Tibial nerve (tissue), 4 donors: ENCODE results near the gene NMT1. TPM values are rescaled to one million over a fixed set of nuclear protein-coding genes. Genes with fewer than 3 reads are reported as not detected.

Source experiments
- DNase-seq, 2 donors: peaks; one replicate each; pipeline ENCODE4 v3.0.0-alpha.2; 2019; ENCODE audit warnings: low spot score in 2 of 2
- H3K27ac ChIP-seq, 4 donors: fragments of 200-600 bp; sonication (generic) in 3 of 4; one replicate each; pipeline ENCODE4 v1.5.1; 2017 to 2019; ENCODE audit warnings: mild to moderate bottlenecking in 1 of 4
- H3K27me3 ChIP-seq, 2 donors: fragments of 200-600 bp; sonication (generic) in 1 of 2; one replicate each; pipeline versions ENCODE4 v1.5.1 to v1.6.0; 2017 to 2019
- H3K36me3 ChIP-seq, 3 donors: fragments of 200-600 bp; sonication (generic); one replicate each; pipeline ENCODE4 v1.5.1; 2018 to 2019
- H3K4me1 ChIP-seq, 4 donors: fragments of 200-600 bp; sonication (generic) in 3 of 4; one replicate each; pipeline ENCODE4 v1.5.1; 2017 to 2019
- H3K4me3 ChIP-seq, 4 donors: fragments of 200-600 bp; sonication (generic) in 3 of 4; one replicate each; pipeline ENCODE4 v1.5.1; 2017 to 2019; ENCODE audit warnings: mild to moderate bottlenecking in 1 of 4, moderate library complexity in 1 of 4
- H3K9me3 ChIP-seq, 4 donors: fragments of 200-600 bp; sonication (generic) in 3 of 4; one replicate each; pipeline ENCODE4 v1.5.1; 2017 to 2019
- CTCF ChIP-seq, 5 experiments: fragments of 200-600 bp in 3 of 5; fragments of 450-650 bp in 2 of 5; sonication (generic) in 3 of 5; IDR thresholded peaks; one replicate each; pipeline ENCODE4 v1.5.1; 2016 to 2019; ENCODE audit warnings: antibody characterized with exemption in 5 of 5, mild to moderate bottlenecking in 3 of 5, moderate library complexity in 2 of 5
- EP300 ChIP-seq, 2 donors: sonication (generic); formaldehyde crosslinking; IDR thresholded peaks; one replicate each; pipeline ENCODE4 v1.6.1; 2017; ENCODE audit warnings: antibody characterized with exemption in 2 of 2, mild to moderate bottlenecking in 1 of 2
- POLR2A ChIP-seq, 2 donors: fragments of 450-650 bp; IDR thresholded peaks; one replicate each; pipeline ENCODE4 v1.6.1; 2017; ENCODE audit warnings: antibody characterized with exemption in 2 of 2, mild to moderate bottlenecking in 2 of 2, moderate library complexity in 2 of 2
- WGBS, 2 donors: methylation state at CpG; one replicate each; pipeline ENCODE4 v1.1.5; 2018; 5-methylcytosine and 5-hydroxymethylcytosine counted together
- total RNA-seq, 4 donors: library from RNA; depleted of rRNA; stranded (reverse); fragments of >200 nt; gene quantifications; one replicate each; pipeline ENCODE4 v1.1.0, GENCODE V29; 2016

The NMT1 gene
- total RNA-seq, 4 donors from 2014 or later: 63.2 to 97.9 (median 80.1) TPM

- Histone ChIP-seq H3K36me3 (peaks cover 4 to 92% (median 6%) of the 10 kb centered on the region in 3 donors), H3K27ac (peak overlapping the region in 1 of 4 donors; percentile 55), H3K27me3 (no peaks in the 10 kb centered on the region), H3K4me1 (peaks cover 0 to 27% (median 17%) of the 10 kb centered on the region in 4 donors), H3K4me3 (no peak overlapping the region), H3K9me3 (no peaks in the 10 kb centered on the region)
- TF ChIP-seq CTCF (IDR thresholded peaks at IDR 0.05): no peak
- TF ChIP-seq EP300 (IDR thresholded peaks at IDR 0.05): no peak
- TF ChIP-seq POLR2A (IDR thresholded peaks at IDR 0.05): no peak
- no peak for DNase-seq
- 90 to 93% methylated on average over 5 of the region's 5 CpGs for WGBS, 2 donors
Measured at GRCh38 chr17:45087978-45088377, 26.9 kb downstream of the NMT1 start.

- no peaks in the 10 kb centered on the region for H3K27me3 ChIP-seq
- peak overlapping the region in 2 of 4 donors; percentile 12 to 91 for H3K27ac ChIP-seq
- no peak for DNase-seq
- no peak overlapping the region for H3K4me3 ChIP-seq
- TF ChIP-seq POLR2A (IDR thresholded peaks at IDR 0.05): no peak
- TF ChIP-seq EP300 (IDR thresholded peaks at IDR 0.05): no peak
- TF ChIP-seq CTCF (IDR thresholded peaks at IDR 0.05): no peak
- peaks cover 2 to 89% (median 8%) of the 10 kb centered on the region in 3 donors for H3K36me3 ChIP-seq
- WGBS, 2 donors: 80 to 85% methylated on average over 3 of the region's 3 CpGs
- H3K9me3 ChIP-seq: no peaks in the 10 kb centered on the region
- H3K4me1 ChIP-seq: peaks cover 0 to 35% (median 24%) of the 10 kb centered on the region in 4 donors
Measured at GRCh38 chr17:45088741-45089140, 27.6 kb downstream of the NMT1 start.

DNA sequence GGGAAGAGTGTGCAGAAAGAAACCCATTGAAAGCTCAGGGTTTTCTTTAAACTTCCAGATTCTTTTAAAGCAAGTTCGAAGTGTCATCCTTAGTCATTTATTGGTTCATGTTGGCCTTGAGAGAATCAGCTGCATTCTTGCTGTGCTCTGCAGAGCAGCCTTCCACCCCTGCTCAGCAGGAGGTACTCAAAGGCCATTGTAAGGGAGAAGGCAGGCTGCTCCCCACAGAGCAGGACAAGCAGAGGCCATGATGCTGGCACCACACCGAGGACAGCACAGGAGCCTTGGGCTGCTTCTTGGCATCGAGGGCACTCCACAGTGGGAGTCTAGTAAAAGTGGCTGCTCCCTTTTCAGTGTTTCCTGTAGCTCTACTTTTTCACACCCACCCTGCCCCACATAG, 29.6 kb downstream of the NMT1 start:
- Histone ChIP-seq H3K27ac (peak overlapping the region in 3 of 4 donors; percentile 30 to 95 (median 91)), H3K9me3 (no peaks in the 10 kb centered on the region), H3K4me3 (no peak overlapping the region), H3K4me1 (peaks cover 0 to 52% (median 29%) of the 10 kb centered on the region in 4 donors), H3K27me3 (no peaks in the 10 kb centered on the region), H3K36me3 (peaks cover 2 to 87% (median 20%) of the 10 kb centered on the region in 3 donors)
- WGBS, 2 donors: 77 to 85% methylated on average over 3 of the region's 3 CpGs
- no peak for DNase-seq
- TF ChIP-seq EP300 (IDR thresholded peaks at IDR 0.05): no peak
- no peak for TF ChIP-seq CTCF (IDR thresholded peaks at IDR 0.05)
- no peak for TF ChIP-seq POLR2A (IDR thresholded peaks at IDR 0.05)

DNA sequence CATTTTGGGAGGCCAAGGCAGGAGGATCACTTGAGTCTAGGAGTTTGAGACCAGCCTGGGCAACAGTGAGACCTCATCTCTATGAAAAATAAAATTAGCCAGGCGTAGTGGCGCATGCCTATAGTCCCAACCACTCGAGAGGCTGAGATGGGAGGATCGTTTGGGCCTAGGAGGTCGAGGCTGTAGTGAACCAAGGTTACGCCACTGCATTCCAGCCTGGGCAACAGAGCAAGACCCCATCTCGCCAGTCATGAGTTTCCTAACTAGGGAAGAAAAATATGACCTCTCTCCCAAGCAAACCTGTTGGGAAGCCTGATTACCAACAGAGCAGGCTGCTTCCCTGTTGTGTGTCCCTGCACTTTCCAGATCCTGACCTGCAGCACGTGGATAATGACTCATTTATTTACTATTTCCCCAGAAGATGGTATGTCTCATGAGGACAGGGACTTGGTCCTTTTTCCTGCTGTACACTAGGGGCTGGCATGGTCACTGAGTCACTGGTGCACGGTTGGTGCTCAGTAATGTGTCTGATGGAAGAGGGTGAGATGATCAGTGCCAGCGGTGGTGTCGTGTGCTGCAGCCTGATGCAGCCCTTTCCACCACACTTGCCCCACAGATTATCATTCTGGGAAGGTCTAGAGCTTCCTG, 30.8 kb downstream of the NMT1 start:
- DNase-seq: no peak
- peaks cover 0 to 62% (median 29%) of the 10 kb centered on the region in 4 donors for H3K4me1 ChIP-seq
- TF ChIP-seq CTCF (IDR thresholded peaks at IDR 0.05) (no peak), EP300 (IDR thresholded peaks at IDR 0.05) (no peak), POLR2A (IDR thresholded peaks at IDR 0.05) (no peak)
- peaks cover 2 to 87% (median 18%) of the 10 kb centered on the region in 3 donors for H3K36me3 ChIP-seq
- WGBS, 2 donors: 87 to 89% methylated on average over 10 of the region's 11 CpGs
- peak overlapping the region; percentile 64 to 95 (median 78) for H3K27ac ChIP-seq
- H3K4me3 ChIP-seq: no peak overlapping the region
- no peaks in the 10 kb centered on the region for H3K27me3 ChIP-seq
- H3K9me3 ChIP-seq: no peaks in the 10 kb centered on the region

DNA sequence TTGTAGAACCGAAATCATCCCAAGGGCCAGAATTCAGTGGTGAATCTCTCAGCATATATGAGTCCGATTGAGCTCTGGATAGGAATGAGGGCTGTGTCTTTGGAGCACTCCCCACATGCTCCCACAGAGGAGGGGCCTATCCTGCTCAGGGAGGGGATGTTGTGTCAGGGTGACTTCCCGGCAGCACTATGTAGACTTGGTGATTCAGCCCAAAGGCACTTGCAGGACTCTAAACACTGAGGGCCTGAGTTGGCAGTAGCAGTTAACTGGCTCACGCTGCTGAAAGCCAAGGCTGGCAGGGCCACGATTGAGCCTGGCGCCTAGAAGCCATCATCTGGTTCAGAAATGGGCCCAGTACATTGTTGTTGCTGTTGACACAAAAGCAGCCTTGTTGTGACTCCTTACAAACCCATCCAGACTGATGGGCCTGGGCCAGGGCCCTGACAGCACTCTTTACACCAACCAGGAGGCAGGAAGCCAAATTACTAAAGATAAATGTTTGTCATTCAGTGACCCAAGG, 31.9 kb downstream of the NMT1 start:
- TF ChIP-seq CTCF (IDR thresholded peaks at IDR 0.05) (no peak), EP300 (IDR thresholded peaks at IDR 0.05) (peak; percentile 51 to 91)

More for the DNA sequence above, 31.9 kb downstream of the NMT1 start:
- WGBS, 2 donors: 19 to 33% methylated on average over 5 to 6 of the region's 6 CpGs
- H3K27ac ChIP-seq: peak overlapping the region; percentile 66 to 95 (median 86)
- peaks cover 0 to 72% (median 33%) of the 10 kb centered on the region in 4 donors for H3K4me1 ChIP-seq
- H3K27me3 ChIP-seq: no peaks in the 10 kb centered on the region
- peaks cover 2 to 87% (median 25%) of the 10 kb centered on the region in 3 donors for H3K36me3 ChIP-seq
- no peak overlapping the region for H3K4me3 ChIP-seq
- no peaks in the 10 kb centered on the region for H3K9me3 ChIP-seq
- DNase-seq: peak; percentile 78 to 82
